ENCODE results near the gene CORIN.

The CORIN gene

GRCh38 chr4:47750788-47751187 is 87.1 kb downstream of the CORIN start:
- ChIA-PET CTCF (interaction anchor here (1.2 to 1.7 kb wide), 2 partner anchors 10 to 17 kb away, joined by 3 to 4 read pairs; no protein-coding TSS in a partner anchor), POLR2A (no interaction called here)
- no peak for DNase-seq (ENCODE audit: extremely low spot score)
- no peak for TF ChIP-seq CTCF (IDR thresholded peaks at IDR 0.05; ENCODE audit: control extremely low read depth, extremely low read depth, low read depth, missing control alignments)

GRCh38 chr4:47749858-47750257 is 88.0 kb downstream of the CORIN start:
- no peak for TF ChIP-seq CTCF (IDR thresholded peaks at IDR 0.05; ENCODE audit: control extremely low read depth, extremely low read depth, low read depth, missing control alignments)
- POLR2A ChIA-PET = no interaction called here
- CTCF ChIA-PET = interaction anchor here (1.7 kb wide), 1 partner anchor 16 kb away, joined by 4 read pairs; no protein-coding TSS in a partner anchor
- no peak for DNase-seq (ENCODE audit: extremely low spot score)

GRCh38 chr4:47749060-47749459 is 88.8 kb downstream of the CORIN start:
- CTCF ChIA-PET = no interaction called here
- POLR2A ChIA-PET = no interaction called here
- TF ChIP-seq CTCF (IDR thresholded peaks at IDR 0.05; ENCODE audit: control extremely low read depth, extremely low read depth, low read depth, missing control alignments) = no peak
- DNase-seq (ENCODE audit: extremely low spot score) = no peak

GRCh38 chr4:47747846-47748494 is 89.9 kb downstream of the CORIN start:
- no peak for DNase-seq (ENCODE audit: extremely low spot score)
- ChIA-PET CTCF (interaction anchor here (1.7 kb wide), 1 partner anchor 11 kb away, joined by 6 read pairs; no protein-coding TSS in a partner anchor), POLR2A (no interaction called here)
- no peak for TF ChIP-seq CTCF (IDR thresholded peaks at IDR 0.05; ENCODE audit: control extremely low read depth, extremely low read depth, low read depth, missing control alignments)

- CTCF ChIA-PET = interaction anchor here (1.7 kb wide), 1 partner anchor 10 kb away, joined by 6 read pairs; no protein-coding TSS in a partner anchor
- POLR2A ChIA-PET = no interaction called here
- TF ChIP-seq CTCF (IDR thresholded peaks at IDR 0.05; ENCODE audit: control extremely low read depth, extremely low read depth, low read depth, missing control alignments) = no peak
- DNase-seq (ENCODE audit: extremely low spot score) = no peak
Measured at GRCh38 chr4:47747211-47747610, 90.7 kb downstream of the CORIN start.

GRCh38 chr4:47746122-47746521 is 91.7 kb downstream of the CORIN start:
- TF ChIP-seq CTCF (IDR thresholded peaks at IDR 0.05; ENCODE audit: control extremely low read depth, extremely low read depth, low read depth, missing control alignments) = no peak
- DNase-seq (ENCODE audit: extremely low spot score) = no peak
- ChIA-PET POLR2A (no interaction called here), CTCF (interaction anchor here (1.7 kb wide), 1 partner anchor 9 kb away, joined by 6 read pairs; no protein-coding TSS in a partner anchor)
